NCI-H748 (cell line): ENCODE data around the gene ACOXL.

ENCODE experiments used
- DNase-seq: peaks from one replicate; lab custom pipeline; 2025; ENCODE audit not compliant: unreplicated experiment; lab: John Stamatoyannopoulos, UW

The ACOXL gene

GRCh38 chr2:110819711-110820110, 87.3 kb downstream of the ACOXL start:
- no peak for DNase-seq

GRCh38 chr2:110820128-110820527, 87.8 kb downstream of the ACOXL start:
- no peak for DNase-seq

- no peak for DNase-seq
These were observed 90.8 kb downstream of the ACOXL start for GRCh38 chr2:110823165-110823564.

GRCh38 chr2:110827511-110827910, 95.1 kb downstream of the ACOXL start:
- DNase-seq: no peak

GRCh38 chr2:110828330-110828729, 96.0 kb downstream of the ACOXL start:
- DNase-seq: no peak

GRCh38 chr2:110829413-110830146, 97.2 kb downstream of the ACOXL start:
- DNase-seq: no peak

- DNase-seq: peak; percentile 7
These were observed 100.4 kb downstream of the ACOXL start for GRCh38 chr2:110832740-110833139.

- DNase-seq: no peak
These were observed 101.9 kb downstream of the ACOXL start for GRCh38 chr2:110834134-110834827.

- DNase-seq: no peak
These were observed 104.3 kb downstream of the ACOXL start for GRCh38 chr2:110836671-110837070.

- DNase-seq: no peak
These were observed 105.4 kb downstream of the ACOXL start for GRCh38 chr2:110837446-110838409.

- DNase-seq: no peak
These were observed 106.4 kb downstream of the ACOXL start for GRCh38 chr2:110838657-110839384.

- DNase-seq: no peak
These were observed 108.1 kb downstream of the ACOXL start for GRCh38 chr2:110840508-110840907.

- no peak for DNase-seq
These were observed 109.7 kb downstream of the ACOXL start for GRCh38 chr2:110842048-110842447.

- DNase-seq: no peak
These were observed 111.1 kb downstream of the ACOXL start for GRCh38 chr2:110843496-110843895.

- no peak for DNase-seq
These were observed 111.7 kb downstream of the ACOXL start for GRCh38 chr2:110843959-110844510.

GRCh38 chr2:110847651-110848050, 115.3 kb downstream of the ACOXL start:
- no peak for DNase-seq

GRCh38 chr2:110848071-110848470, 115.7 kb downstream of the ACOXL start:
- no peak for DNase-seq

- DNase-seq: no peak
These were observed 116.2 kb downstream of the ACOXL start for GRCh38 chr2:110848519-110849030.

GRCh38 chr2:110851531-110851930, 119.2 kb downstream of the ACOXL start:
- DNase-seq: no peak

GRCh38 chr2:110852051-110852450, 119.7 kb downstream of the ACOXL start:
- no peak for DNase-seq
